HG03135 (cell line): ENCODE measurements around the gene ABR.

Source experiments
- ATAC-seq: cut with Tn5 transposase; IDR thresholded peaks from one replicate; pipeline ENCODE4 v1.9.1; 2021; ENCODE audit warnings: mild to moderate bottlenecking, moderate library complexity; ENCODE audit not compliant: unreplicated experiment

Gene ABR

DNA sequence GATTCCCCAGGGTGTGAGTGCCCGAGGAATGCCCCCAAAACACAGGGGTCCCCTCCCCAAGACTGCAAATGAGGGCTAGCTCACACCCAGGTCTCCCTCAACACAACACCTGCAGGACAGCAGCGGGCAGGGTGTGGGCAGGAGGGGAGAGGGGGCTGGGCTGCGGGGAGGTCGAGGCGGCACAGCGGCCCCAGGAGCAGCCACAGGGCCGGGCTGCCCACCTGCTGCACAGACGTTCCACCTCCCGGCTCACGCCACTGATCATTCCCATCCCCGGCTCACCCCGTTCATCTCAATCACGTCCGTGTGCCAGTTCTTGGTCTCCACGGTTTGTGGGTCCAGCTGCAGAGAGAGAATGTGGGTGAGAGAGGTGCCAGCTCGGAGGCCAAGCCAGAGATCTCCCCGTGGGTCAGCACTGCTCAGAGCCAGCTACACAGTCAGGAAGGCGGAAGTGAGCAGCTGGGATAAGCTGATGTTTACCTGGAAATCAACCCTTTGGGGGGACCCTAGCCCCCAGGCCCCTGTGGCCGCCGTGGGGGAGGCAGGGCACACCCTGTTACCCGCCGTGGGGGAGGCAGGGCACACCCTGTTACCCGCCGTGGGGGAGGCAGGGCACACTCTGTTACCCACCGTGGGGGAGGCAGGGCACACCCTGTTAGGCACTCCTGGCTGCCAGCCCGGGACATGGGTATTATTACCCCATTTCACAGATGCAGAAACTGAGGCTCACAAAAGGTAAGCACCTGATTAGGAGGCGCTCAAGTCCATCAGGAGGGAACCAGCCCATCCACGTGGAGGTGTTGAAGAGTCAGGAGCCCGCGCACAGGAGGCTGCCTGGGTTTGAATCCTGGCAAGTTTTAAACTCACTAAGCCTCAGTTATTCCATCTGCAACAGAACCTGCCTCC, 166.7 kb downstream of the ABR start:
- no peak for ATAC-seq

DNA sequence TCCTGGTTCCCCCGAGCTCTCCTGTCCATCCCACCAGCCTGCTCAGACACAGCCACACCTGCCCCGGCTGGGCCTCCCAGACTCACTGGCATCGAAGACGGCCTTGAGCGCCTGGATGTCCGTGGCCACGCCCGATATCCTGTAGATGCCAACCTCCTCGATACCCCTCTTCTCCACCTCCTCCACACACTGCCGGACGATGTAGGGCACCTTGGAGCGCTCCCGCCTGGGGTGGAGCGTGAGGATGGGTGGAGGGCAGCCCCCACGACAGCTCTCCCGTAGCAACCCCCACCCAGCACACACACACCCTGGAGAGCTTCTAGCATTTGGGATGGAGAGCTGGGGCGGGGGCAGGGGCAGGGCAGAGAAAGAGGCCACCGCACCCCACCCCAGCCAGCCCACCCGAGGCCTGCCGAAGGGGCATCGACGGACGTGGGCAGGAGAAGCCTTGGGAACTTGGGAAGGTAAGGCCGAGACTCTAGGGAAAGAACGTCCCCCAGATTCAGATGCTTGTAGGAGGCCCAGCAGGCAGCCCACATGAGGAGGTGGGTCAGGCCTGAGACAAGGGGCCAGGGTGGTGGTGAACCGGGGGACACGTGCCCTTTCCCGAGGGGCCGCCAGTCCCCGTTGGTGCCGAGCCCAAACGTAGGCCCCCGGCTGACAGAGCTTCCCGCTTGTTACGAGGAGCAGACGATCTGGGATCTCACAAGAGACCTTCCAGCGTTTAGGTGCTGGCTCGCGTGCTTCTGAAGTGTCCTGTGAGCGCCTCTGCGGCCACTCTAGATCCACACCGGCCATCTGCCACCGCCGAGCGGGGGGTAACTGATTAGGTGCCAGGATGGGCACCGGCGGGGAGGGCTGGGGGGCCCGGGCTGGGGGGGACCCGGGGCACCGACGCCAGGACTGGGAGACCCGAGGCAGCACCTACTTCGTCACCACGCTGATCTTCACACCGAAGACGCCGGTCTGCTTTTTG, 167.7 kb downstream of the ABR start:
- ATAC-seq = no peak

DNA sequence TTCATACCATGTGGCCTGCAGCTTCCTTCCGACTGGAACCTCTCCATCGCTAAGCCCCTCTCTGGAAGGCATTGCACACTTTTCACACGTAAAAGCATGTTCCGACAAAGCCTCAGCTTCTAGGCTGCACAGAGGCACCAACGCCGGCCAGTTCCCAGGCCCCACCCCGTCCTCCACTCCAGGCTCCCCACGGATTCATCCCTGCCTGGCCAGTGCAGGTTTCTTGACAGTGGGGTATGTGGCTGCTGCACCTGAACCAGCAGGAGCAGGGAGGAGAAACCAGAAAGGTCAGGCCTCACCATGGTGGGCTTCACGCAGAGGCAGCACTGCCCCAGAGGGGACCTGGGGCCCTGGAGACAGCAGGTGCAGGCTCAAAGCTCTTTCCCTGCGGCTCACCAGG, 168.6 kb downstream of the ABR start:
- no peak for ATAC-seq

DNA sequence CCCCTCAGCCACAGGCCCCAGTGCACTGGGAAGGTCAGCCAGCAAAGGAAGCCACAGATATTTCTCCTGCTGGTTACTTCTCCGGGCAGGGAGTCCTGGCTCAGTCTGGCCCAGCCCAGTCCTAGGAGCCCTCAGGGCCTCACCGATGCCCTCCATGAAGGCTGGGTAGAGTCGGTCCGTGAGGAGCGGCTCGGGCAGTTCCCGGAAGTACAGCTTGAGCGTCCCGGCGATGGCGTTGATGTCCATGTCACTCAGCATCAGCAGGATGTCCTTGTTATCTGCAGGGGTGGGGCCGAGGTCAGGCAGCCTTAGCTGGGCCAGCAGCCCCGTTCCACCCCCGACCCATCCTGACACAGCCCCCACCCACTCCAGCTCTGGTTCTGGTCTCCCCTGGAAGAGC, 169.2 kb downstream of the ABR start:
- ATAC-seq = no peak

DNA sequence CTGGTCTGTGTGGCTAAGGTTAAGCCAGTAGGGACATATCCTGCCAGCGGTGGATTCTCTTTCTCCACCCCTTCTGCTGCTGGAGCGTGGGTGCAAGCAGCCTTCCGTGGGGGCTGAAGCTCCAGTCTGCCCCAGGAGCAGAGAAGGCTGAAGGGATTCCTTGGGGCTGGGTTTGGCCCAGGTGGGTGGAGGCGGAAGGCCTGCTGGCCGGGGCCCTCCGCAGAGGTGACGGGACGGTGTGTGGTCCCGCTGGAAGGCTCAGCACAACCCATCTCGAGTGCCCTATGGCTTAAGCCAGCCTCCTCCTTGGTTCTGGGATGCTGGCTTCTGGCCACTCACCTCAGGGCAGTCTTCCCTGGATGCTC, 169.7 kb downstream of the ABR start:
- ATAC-seq = no peak

DNA sequence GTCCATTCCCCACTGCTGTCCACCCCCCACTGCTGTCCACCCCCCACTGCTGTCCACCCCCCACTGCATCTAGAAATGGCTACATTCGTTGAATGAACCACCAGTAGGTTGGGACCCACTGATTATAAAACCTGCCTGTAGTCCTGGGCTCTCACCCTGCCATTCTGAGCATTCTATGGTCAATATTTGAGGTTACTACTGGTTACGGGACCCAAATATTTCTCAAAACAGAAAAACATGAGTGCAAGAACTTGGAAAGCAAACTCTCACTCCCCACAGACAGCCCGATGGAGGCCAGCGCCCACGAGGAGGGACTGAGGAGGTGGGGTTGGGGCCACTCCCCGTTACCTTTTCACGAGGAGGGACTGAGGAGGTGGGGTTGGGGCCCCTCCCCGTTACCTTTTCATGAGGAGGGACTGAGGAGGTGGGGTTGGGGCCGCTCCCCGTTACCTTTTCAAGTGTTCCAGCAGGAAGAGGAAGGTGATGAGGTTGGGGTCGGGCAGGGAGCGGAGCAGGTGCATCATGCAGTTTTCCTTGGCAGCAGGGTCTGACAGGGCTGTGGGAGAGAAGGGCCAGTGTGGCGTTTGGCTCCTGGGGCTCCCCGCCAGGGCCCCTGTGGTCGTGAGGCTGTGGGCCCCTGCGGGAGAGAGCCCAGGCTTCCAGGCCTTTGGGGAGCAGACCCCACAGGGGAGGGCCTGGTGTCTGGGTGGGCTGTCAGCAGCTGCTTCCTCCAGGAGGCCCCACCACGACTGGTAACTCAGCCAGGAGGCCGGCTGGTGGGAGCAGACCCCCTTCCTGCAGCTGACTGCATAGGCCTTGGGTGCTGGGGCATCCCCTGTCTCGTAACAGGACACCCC, 170.3 kb downstream of the ABR start:
- ATAC-seq = no peak

DNA sequence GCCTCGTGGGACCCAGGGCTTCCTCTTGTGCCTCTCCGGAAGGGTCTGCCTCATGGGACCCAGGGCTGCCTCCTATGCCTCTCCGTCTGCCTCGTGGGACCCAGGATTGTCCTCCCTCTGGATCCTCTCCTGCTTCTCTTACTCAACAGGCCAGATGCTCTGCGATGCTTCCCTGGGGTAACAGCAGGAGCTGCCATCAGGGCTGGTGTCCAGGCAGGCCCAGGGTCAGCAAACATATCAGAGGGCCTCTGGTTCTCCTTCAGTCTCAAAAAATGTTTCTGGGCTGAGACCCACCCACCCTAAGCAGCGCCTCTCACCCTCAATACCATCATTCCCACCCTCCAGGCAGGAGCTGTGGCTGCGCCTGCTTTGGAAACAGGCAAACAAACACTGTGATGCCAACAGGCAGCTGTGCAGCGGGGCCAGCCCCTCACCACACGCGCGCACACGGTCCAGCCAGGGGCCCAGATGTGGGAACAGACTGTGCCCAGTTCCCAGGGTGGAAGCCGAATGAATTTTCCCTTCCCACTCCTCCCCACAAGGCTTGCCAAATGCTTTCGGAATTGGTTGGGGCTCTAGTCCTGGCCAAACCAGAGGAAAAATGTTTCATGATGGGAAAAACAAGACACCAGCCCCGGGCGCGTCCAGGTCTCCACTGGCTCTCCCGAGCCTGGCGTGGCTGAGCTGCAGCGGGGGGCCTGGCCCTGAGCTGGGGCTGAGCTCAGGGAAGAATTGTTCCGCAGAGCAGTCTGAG, 171.6 kb downstream of the ABR start:
- no peak for ATAC-seq

DNA sequence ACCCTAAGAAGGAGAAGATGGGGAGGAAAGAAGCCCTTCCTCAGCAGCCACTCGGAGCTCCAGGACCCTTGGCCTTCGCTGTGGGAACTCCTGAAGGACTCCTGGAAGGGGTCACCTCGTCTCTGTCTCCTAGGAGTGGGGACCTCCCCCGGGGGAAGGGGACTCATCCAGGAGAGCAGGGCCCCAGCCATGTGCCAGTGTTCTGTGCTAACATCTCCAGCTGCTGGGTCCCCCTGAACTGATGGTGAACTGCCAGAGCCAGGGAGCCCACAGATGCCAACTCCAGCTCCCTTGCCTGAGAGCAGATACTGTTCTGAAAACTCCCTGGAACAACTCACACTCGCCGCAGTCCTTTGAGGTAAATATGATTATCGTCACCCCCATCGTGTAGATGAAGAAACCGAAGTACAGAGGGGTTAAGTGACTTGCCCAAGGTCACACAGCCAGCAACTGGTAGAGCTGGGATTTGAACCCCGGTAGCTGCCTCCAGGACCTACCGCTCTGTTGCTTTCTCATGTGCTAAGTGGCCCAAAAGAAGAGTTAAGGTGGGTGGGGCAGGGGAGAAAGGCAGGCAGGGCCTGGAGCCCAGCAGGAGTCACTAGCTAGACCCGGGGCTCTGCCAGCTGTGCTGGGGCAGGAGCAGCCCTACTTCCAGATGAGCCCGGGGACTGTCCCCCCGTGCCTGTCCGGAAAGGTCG, 172.3 kb downstream of the ABR start:
- no peak for ATAC-seq

DNA sequence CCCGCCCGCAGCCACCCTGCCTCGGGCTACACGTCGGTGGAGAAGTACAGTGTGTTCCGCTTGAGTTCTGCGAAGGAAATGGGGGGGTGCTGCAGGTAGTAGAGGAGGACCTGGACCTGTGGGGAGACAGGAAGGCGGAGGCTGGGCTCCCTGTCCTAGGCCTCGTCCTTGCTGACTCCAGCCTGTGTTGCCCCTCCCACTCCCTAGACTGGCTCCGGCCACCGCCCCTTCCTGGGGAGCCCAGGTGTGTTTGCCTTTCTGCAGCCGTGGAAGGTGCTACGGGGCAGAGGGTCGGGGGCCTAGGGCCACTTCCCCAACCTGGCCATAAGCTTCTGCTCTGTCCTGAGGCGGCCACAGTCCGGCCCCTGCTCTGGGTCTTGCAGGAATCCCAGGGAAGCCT, 173.7 kb downstream of the ABR start:
- no peak for ATAC-seq

DNA sequence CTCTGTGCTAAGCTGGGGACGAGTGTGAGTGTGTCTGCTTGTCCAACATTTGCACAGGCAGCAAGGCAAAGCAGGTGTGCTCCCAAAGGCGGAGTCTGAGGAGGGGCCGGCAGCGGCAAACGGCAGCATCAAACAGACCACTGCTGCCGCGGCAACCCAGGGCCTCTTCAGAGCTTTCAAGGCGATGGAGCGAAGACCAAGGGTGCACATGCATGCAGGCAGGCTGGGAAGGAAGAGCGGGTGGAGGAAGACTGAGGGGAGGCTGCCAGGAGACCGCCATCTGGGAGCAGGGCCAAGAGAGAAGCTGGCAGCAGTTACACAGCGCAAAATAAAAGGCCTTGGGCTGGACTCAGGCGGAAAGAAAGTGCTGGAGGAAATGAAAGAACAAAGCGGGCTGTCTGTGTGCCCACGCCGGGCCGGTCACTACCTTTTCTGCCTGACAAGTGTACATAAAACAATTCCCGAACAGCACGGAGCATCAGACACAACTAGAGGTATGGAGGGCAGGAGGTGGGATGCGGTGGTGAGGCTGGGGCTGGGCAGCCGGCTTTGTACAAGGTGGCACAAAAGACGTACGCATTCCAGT, 174.3 kb downstream of the ABR start:
- no peak for ATAC-seq

DNA sequence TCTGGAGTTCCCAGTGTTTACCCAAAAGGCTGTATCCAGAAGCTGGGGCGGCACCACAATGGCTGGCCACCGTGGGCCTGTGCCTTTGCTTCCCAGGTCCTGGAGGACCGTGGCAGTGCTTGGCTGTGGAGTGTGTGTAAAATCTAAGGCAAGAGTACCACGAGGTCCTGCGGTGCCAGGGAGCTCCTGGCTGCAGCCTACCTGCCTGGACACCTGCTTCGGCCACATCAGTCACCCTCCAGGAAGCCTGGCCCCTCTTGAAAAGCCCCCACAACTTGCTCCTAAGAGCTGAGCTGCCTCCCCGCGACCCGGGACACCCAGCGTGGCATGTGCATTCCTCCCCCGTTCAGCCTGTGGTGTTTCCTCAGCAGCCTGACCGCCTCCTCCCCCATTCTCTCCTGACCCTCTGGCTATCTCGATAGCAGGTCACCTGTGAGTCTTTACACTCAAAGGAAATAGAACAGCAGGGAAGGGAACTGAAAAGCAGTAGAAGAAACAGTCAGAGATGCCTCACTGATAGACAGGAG, 174.9 kb downstream of the ABR start:
- ATAC-seq = no peak

DNA sequence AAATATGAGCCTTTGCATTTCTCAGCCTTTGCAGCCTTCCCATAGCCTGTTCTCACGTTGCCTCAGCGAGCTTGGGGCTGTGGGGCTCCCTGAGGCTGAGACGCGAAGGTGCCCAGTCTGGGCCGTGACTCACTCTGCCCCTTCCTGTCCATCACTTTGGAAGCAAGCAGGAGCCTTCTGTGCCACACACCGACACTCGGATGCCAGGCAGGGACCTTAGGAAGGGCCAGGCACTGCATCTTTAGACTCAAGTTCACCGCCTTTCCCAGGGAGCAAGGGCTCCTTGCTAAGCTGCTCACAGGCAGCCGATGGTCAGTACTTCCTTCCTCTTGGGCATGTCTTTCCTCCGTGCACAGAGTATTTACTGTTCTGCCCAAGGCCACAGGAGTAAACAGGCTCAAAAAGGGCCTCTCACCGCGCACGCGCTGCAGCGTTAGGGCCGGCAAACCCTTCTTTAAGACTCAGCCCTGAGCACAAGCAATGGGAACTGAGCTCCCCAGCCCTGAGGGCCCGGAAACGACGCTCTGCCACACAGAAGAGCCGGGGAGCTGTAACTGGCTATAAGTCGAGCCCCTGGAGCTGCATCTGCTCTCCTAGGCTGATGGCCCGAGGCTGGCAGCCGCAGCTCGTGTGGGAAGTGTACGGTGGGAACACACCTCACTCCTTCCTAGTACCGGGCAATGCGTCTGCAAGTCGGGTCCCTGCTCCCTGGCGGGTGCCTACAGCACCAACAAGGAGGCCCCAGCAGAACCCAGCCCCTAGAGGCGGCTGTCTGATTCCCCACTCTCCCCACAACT, 175.6 kb downstream of the ABR start:
- ATAC-seq = no peak

DNA sequence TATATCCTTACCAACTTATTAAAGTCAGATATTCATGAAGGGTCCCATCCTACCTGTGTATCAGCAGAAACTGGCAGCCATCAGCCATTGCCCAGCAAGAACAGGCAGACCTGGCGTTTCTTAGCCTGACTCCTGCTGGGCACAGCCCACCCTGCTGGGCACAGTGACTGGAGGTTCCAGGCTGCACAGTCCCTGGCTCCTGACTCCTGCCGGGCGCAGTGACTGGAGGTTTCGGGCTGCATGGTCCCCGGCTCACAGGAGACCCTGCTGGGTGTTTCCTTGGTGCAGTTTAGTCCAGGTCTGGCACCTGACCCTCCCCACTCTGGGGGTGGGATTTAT, 176.2 kb downstream of the ABR start:
- no peak for ATAC-seq

DNA sequence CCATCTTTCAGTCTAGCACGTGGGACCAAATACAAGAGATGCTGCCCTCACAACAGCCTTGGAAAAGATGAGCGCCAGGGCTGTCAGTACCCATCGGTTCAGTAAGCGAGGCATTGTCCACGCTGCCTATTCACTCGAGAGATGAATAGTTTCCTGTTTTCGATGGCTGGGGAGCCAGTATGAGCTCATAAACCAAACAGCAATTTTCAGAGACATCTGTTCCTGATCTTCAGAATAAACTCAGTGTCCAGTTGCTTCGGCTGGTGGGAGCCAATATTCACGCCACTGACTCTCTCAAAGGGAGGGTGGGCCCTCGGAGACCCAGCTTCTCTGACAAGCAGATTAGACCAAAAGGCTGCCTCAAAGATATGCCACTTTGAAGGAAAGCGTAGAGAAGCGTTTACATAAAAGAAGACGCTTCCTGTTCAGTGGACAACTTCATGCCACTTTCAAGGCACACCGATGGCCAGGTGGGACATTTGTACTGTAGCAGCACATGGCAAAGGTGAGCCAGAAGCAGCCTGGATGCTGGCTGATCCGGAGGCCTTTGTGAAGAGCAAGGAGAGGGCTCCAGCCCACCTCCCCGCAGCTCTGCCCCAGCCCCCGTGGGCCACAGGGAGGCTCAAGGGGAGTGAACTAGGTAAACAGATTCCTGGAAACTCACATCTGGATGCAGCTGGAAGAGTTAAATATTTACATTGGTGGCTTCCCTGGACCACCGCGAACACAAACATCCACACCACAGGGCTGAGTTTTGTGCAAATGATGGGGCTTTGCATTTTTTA, 176.8 kb downstream of the ABR start:
- no peak for ATAC-seq

DNA sequence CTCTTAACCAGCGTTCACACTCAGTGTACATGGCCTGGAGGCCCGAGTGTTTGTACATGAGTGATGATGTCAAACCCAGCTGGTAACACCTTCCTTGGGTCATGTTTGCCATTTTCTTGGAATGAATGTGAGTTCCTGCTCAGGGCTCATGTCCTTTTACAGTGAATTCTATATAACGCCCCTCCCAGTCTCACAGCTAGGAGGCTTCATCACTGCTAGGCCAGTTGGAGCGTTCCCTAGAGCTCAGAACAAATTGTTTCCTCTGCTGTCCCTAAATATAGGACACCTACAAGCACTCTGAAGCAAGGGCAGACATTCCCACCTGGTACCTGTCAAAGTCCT, 177.4 kb downstream of the ABR start:
- no peak for ATAC-seq

DNA sequence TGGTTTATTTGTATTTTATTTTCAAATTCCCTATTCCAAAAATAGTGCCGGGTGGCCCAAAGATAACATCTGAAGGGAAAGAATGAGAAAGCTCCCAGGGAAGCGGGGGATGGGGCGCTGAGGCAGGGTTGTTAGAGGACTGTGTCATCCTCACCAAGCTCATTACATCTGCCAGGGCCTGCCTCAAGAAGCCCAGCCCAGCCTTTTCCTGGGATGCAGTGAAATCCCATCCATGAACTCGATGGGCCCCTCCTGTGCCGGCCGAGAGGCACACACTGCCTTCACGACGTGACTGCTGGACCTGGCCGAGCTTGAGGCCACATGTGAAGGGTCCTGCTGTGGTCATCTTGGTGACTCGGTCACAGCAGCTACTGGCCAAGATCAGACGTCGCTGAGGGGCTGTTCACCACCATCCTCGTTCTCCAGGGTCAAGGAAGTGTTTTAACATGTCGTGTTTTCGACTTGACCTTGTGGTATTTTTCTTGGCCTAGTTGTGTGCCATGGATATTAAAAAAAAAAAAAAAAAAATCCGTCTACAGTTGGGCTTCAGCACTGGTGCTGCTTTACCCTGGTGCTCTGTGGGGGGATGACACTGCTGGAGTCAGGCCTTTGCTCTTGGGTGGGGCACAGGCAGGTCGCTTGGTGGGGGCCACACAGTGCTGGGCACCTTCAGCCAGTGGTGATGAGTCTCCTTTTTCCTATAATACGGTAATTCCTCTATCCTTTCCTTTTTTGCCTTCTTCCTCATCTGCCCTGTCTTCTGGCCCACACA, 178.0 kb downstream of the ABR start:
- no peak for ATAC-seq
